ENCODE results near the gene LRRC74B. TPM values are rescaled to one million over a fixed set of nuclear protein-coding genes. Genes with fewer than 3 reads are reported as not detected.
"Not testable (repeated sequence)": the region's sequence is repeated elsewhere in the genome, so short reads cannot be mapped to it uniquely, and the experiment has no call there.

The LRRC74B gene
- total RNA-seq, 5 donors from 2014 or later (not counting 1 experiment from before 2014, with no cell fraction given), result 0.16 to 0.25 TPM; not detected in 3

DNA sequence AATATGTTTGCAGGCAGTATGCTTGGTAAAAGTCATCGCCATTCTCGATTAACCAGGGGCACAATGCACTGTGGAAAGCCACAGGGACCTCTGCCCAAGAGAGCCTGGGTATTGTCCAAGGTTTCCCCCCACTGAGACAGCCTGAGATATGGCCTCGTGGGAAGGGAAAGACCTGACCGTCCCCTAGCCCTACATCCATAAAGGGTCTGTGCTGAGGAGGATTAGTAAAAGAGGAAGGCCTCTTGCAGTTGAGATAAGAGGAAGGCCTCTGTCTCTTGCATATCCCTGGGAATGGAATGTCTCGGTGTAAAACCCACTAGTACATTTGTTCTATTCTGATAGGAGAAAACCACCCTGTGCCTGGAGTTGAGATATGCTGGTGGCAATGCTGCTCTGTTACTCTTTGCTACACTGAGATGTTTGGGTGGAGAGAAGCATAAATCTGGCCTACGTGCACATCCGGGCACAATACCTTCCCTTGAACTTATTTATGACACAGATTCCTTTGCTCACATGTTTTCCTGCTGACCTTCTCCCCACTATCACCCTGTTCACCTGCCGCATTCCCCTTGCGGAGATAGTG lies 47.9 kb downstream of the LRRC74B start:
- H3K9me3 Mint-ChIP-seq; H3K27ac Mint-ChIP-seq; H3K4me3 Mint-ChIP-seq; H3K27me3 ChIP-seq (replicated peaks in 1 of 2; ENCODE audit: control insufficient read depth in 2 of 2, extremely low read depth in 1 of 2, insufficient read depth in 2 of 2, low read length in 1 of 2); H3K27ac ChIP-seq (ENCODE audit: low read length); H3K4me1 Mint-ChIP-seq; H3K36me3 ChIP-seq (ENCODE audit: control insufficient read depth in 2 of 2, extremely low read depth in 1 of 2, insufficient read depth in 1 of 2, low read length in 1 of 2); H3K36me3 Mint-ChIP-seq; DNase-seq; H3K4me3 ChIP-seq (ENCODE audit: control insufficient read depth in 1 of 2, extremely low read depth in 1 of 2, low read length in 1 of 2); POLR2A ChIA-PET; H3K4me1 ChIP-seq (ENCODE audit: control insufficient read depth in 1 of 2, extremely low read depth in 1 of 2, insufficient read depth in 2 of 2, low read length in 2 of 2); CTCF ChIA-PET; H3K27me3 Mint-ChIP-seq; H3K9me3 ChIP-seq; ATAC-seq (replicated peaks in 1 of 4): not testable (repeated sequence)
- WGBS (ENCODE audit: insufficient coverage), result 86% methylated on average over 4 of the region's 9 CpGs

DNA sequence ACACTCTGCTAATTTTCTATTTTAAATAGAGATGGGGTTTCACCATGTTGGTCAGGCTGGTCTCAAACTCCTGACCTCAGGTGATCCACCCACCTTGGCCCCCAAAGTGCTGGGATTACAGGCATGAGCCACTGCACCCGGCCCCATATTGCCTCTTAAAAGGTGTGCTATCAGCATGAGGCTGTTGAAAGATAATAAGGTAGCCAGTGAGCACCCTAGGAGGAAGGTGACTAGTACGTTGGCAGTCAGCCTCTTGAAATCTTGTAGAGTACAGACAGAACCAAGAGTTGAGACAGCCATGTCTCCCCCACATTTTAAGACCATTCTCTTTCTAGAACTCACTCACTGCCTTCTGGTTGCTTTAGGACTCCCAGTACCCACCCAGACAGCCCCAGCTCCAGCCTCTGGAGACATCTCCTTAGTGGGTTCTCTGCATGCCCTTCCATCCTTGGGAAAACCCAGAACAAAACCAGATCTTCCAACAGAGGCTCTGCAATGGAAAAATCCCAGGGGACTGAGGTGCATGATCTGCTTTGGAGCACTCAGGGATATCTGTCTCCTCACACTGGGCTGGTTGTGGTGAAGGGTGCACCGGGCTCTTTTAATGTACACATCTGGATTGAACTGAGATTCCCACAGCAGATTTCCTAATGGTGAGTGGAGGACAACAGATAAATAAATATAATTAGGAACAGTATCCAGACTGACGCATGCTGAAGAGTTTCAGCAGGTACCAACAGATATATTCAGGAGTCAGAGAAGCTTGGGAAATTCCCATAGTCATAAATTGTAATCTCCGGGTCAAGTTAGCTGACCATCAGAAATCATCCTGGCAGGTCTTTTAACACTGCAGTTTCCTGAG lies 49.4 kb downstream of the LRRC74B start:
- peaks cover 0 to 12% of the 10 kb centered on the region in 2 donors for H3K27me3 Mint-ChIP-seq
- H3K4me1 Mint-ChIP-seq, result no peaks in the 10 kb centered on the region
- H3K4me3 ChIP-seq (ENCODE audit: control insufficient read depth in 1 of 2, extremely low read depth in 1 of 2, low read length in 1 of 2), result no peak overlapping the region
- no CpG with 5 or more reads among the region's 5 CpGs for WGBS (ENCODE audit: insufficient coverage)
- H3K4me3 Mint-ChIP-seq, result no peak overlapping the region
- DNase-seq (no peak), ATAC-seq (replicated peaks in 1 of 4) (no peak)
- H3K4me1 ChIP-seq (ENCODE audit: control insufficient read depth in 1 of 2, extremely low read depth in 1 of 2, insufficient read depth in 2 of 2, low read length in 2 of 2), result no peaks in the 10 kb centered on the region
- no peak overlapping the region for H3K27ac Mint-ChIP-seq
- H3K27me3 ChIP-seq (replicated peaks in 1 of 2; ENCODE audit: control insufficient read depth in 2 of 2, extremely low read depth in 1 of 2, insufficient read depth in 2 of 2, low read length in 1 of 2), result peaks cover 0 to 2% of the 10 kb centered on the region in 2 experiments
- H3K9me3 ChIP-seq, result no peaks in the 10 kb centered on the region
- no peaks in the 10 kb centered on the region for H3K36me3 ChIP-seq (ENCODE audit: control insufficient read depth in 2 of 2, extremely low read depth in 1 of 2, insufficient read depth in 1 of 2, low read length in 1 of 2)
- ChIA-PET CTCF (no interaction called here), POLR2A (no interaction called here)
- H3K27ac ChIP-seq (ENCODE audit: low read length), result no peak overlapping the region
- H3K9me3 Mint-ChIP-seq, result no peaks in the 10 kb centered on the region
- H3K36me3 Mint-ChIP-seq, result no peaks in the 10 kb centered on the region

DNA sequence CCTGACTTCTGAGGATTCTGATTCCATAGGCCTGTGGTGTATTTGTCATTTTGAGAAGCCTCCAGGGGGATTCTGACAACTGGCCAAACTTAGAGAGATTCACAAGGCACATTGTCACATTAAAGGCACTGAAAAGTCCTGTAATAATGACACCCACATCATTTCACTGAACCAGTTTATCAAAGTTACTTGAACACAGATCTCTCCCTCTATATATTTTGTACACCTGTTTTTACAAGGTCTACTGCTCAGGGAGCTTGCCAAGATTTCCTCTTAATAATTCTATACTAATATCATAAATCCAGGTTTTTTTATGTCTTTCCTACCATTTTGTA lies 50.0 kb downstream of the LRRC74B start:
- CTCF ChIA-PET, result no interaction called here
- no peak for DNase-seq

DNA sequence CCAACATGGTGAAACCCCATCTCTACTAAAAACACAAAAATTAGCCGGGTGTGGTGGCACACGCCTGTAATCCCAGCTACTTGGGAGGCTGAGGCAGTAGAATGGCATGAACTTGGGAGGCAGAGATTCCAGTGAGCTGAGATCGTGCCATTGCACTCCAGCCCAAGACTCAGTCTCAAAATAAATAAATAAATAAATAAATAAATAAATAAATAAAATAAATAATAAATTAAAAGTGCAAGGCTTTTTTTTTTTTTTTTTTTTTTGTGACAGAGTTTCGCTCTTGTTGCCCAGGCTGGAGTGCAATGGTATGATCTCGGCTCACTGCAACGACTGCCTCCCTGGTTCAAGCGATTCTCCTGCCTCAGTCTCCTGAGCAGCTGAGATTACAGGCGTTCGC lies 51.1 kb downstream of the LRRC74B start:
- CTCF ChIA-PET; H3K27ac ChIP-seq (ENCODE audit: low read length); H3K9me3 ChIP-seq; H3K4me3 ChIP-seq (ENCODE audit: control insufficient read depth in 1 of 2, extremely low read depth in 1 of 2, low read length in 1 of 2); H3K36me3 ChIP-seq (ENCODE audit: control insufficient read depth in 2 of 2, extremely low read depth in 1 of 2, insufficient read depth in 1 of 2, low read length in 1 of 2); H3K4me1 ChIP-seq (ENCODE audit: control insufficient read depth in 1 of 2, extremely low read depth in 1 of 2, insufficient read depth in 2 of 2, low read length in 2 of 2); H3K27me3 ChIP-seq (replicated peaks in 1 of 2; ENCODE audit: control insufficient read depth in 2 of 2, extremely low read depth in 1 of 2, insufficient read depth in 2 of 2, low read length in 1 of 2); H3K9me3 Mint-ChIP-seq; H3K4me3 Mint-ChIP-seq; H3K4me1 Mint-ChIP-seq; H3K27ac Mint-ChIP-seq; ATAC-seq (replicated peaks in 1 of 4); H3K36me3 Mint-ChIP-seq; DNase-seq; POLR2A ChIA-PET: not testable (repeated sequence)
- H3K27me3 Mint-ChIP-seq, result peaks cover 3 to 12% of the 10 kb centered on the region in 2 donors
- WGBS (ENCODE audit: insufficient coverage), result 94% methylated on average over 4 of the region's 9 CpGs

More for the DNA sequence above, 50.0 kb downstream of the LRRC74B start:
- H3K27ac ChIP-seq (ENCODE audit: low read length), result no peak overlapping the region
- H3K27me3 ChIP-seq (replicated peaks in 1 of 2; ENCODE audit: control insufficient read depth in 2 of 2, extremely low read depth in 1 of 2, insufficient read depth in 2 of 2, low read length in 1 of 2), result peaks cover 0 to 2% of the 10 kb centered on the region in 2 experiments
- H3K36me3 ChIP-seq (ENCODE audit: control insufficient read depth in 2 of 2, extremely low read depth in 1 of 2, insufficient read depth in 1 of 2, low read length in 1 of 2), result no peaks in the 10 kb centered on the region
- POLR2A ChIA-PET, result no interaction called here
- Mint-ChIP-seq H3K27ac (no peak overlapping the region), H3K9me3 (no peaks in the 10 kb centered on the region), H3K4me3 (no peak overlapping the region), H3K27me3 (peaks cover 0 to 12% of the 10 kb centered on the region in 2 donors), H3K36me3 (no peaks in the 10 kb centered on the region), H3K4me1 (no peaks in the 10 kb centered on the region)
- no peaks in the 10 kb centered on the region for H3K4me1 ChIP-seq (ENCODE audit: control insufficient read depth in 1 of 2, extremely low read depth in 1 of 2, insufficient read depth in 2 of 2, low read length in 2 of 2)
- no peaks in the 10 kb centered on the region for H3K9me3 ChIP-seq
- no peak for ATAC-seq (replicated peaks in 1 of 4)
- no peak overlapping the region for H3K4me3 ChIP-seq (ENCODE audit: control insufficient read depth in 1 of 2, extremely low read depth in 1 of 2, low read length in 1 of 2)

DNA sequence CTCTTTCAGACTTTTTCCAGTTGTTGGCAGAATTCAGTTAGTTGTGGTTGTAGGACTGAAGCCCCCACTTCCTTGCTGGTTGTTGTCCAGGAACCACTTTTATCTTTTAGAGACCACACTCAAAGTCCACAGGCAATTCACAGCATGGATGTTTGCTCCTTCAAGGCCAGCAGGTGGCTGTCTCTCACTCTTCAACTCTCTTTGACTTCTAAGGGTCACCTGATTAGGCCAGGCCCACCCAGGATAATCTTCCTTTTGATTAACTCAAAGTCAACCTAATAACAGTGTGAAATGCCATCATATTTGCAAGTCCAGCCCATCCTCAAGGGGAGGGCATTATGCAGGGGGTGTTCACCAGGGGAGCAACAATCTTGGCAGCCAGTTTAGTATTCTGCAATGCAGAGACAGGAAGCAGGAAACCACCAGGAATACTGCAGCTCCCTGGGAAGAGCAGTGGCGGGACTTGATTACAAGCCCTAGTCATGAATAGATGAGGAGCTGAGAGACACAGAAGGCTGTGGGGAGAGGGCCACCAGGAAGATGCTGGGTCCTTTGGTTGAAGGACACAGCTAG lies 52.4 kb downstream of the LRRC74B start:
- Histone ChIP-seq H3K9me3 (no peaks in the 10 kb centered on the region), H3K4me3 (ENCODE audit: control insufficient read depth in 1 of 2, extremely low read depth in 1 of 2, low read length in 1 of 2) (no peak overlapping the region), H3K27ac (ENCODE audit: low read length) (no peak overlapping the region), H3K27me3 (replicated peaks in 1 of 2; ENCODE audit: control insufficient read depth in 2 of 2, extremely low read depth in 1 of 2, insufficient read depth in 2 of 2, low read length in 1 of 2) (peaks cover 0 to 5% of the 10 kb centered on the region in 2 experiments), H3K36me3 (ENCODE audit: control insufficient read depth in 2 of 2, extremely low read depth in 1 of 2, insufficient read depth in 1 of 2, low read length in 1 of 2) (no peaks in the 10 kb centered on the region), H3K4me1 (ENCODE audit: control insufficient read depth in 1 of 2, extremely low read depth in 1 of 2, insufficient read depth in 2 of 2, low read length in 2 of 2) (peaks cover 0 to 5% of the 10 kb centered on the region in 2 experiments)
- DNase-seq (no peak), ATAC-seq (replicated peaks in 1 of 4) (no peak)
- H3K36me3 Mint-ChIP-seq, result no peaks in the 10 kb centered on the region
- H3K4me3 Mint-ChIP-seq, result no peak overlapping the region
- H3K27me3 Mint-ChIP-seq, result peaks cover 10 to 17% of the 10 kb centered on the region in 2 donors
- H3K27ac Mint-ChIP-seq, result peak overlapping the region in 1 of 2 donors; percentile 19
- peaks cover 5 to 8% (median 7%) of the 10 kb centered on the region in 3 donors for H3K4me1 Mint-ChIP-seq
- POLR2A ChIA-PET, result no interaction called here
- 57% methylated on average over 1 of the region's 1 CpG for WGBS (ENCODE audit: insufficient coverage)
- CTCF ChIA-PET, result interaction anchor here in 1 of 2 donors (0.7 kb wide), 2 partner anchors 30 to 530 kb away, joined by 3 read pairs; no protein-coding TSS in a partner anchor
- no peaks in the 10 kb centered on the region for H3K9me3 Mint-ChIP-seq

DNA sequence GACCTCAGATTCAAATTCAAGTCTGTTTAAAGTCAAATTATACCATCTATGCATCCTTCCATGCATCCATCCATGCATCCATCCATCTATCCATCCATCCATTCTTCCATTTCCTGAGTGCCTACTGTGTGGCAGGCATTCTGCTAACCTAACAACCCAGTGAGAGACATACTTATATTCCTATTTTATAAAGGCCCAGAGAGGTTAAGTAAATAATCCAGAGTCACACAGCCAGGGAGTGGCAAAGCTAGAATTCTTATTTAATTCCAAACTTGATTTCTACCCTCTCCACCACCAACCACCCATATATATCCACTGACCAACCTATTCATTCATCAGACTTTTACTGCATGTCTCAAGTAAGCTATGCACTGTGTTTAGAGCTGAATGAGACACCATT lies 53.8 kb downstream of the LRRC74B start:
- ATAC-seq (replicated peaks in 1 of 4) (no peak), DNase-seq (no peak)
- Histone ChIP-seq H3K9me3 (no peaks in the 10 kb centered on the region), H3K4me3 (ENCODE audit: control insufficient read depth in 1 of 2, extremely low read depth in 1 of 2, low read length in 1 of 2) (no peak overlapping the region), H3K27ac (ENCODE audit: low read length) (no peak overlapping the region), H3K36me3 (ENCODE audit: control insufficient read depth in 2 of 2, extremely low read depth in 1 of 2, insufficient read depth in 1 of 2, low read length in 1 of 2) (no peaks in the 10 kb centered on the region), H3K27me3 (replicated peaks in 1 of 2; ENCODE audit: control insufficient read depth in 2 of 2, extremely low read depth in 1 of 2, insufficient read depth in 2 of 2, low read length in 1 of 2) (peaks cover 0 to 9% of the 10 kb centered on the region in 2 experiments), H3K4me1 (ENCODE audit: control insufficient read depth in 1 of 2, extremely low read depth in 1 of 2, insufficient read depth in 2 of 2, low read length in 2 of 2) (peaks cover 0 to 5% of the 10 kb centered on the region in 2 experiments)
- POLR2A ChIA-PET, result no interaction called here
- Mint-ChIP-seq H3K27me3 (peaks cover 15 to 17% of the 10 kb centered on the region in 2 donors), H3K4me3 (no peak overlapping the region), H3K4me1 (peaks cover 5 to 8% (median 7%) of the 10 kb centered on the region in 3 donors), H3K36me3 (no peaks in the 10 kb centered on the region), H3K9me3 (no peaks in the 10 kb centered on the region), H3K27ac (no peak overlapping the region)
- CTCF ChIA-PET, result no interaction called here
